GM21825 (cell line): ENCODE results near the gene PRIM2.
"Not testable (repeated sequence)": the region's sequence is repeated elsewhere in the genome, so short reads cannot be mapped to it uniquely, and the experiment has no call there.

Source experiments
- ATAC-seq: cut with Tn5 transposase; IDR thresholded peaks from one replicate; pipeline ENCODE4 v1.9.1; 2021; ENCODE audit warnings: mild to moderate bottlenecking, moderate library complexity; ENCODE audit not compliant: unreplicated experiment

PRIM2 gene

DNA sequence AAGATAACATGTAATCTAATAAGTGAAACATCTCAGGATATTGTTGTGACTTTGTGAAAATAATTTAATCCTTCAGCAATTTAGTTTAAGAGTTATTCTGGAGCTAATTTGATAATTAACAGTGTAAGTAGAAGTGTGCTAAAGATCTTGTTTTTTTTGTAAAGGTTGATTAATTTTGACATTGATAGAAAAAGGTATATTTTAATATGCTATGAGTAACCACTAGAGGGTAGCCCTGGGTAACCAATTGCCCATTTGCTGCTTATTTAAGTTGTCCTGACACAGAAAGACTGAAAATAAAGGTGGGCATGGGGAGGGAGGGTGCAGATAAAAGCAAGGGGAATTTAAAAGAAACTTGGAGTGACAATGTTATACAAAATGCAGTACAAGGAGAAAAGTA, 262.1 kb downstream of the PRIM2 start:
- not testable (repeated sequence) for ATAC-seq

GRCh38 chr6:57581586-57581985, 264.2 kb downstream of the PRIM2 start:
- not testable (repeated sequence) for ATAC-seq

DNA sequence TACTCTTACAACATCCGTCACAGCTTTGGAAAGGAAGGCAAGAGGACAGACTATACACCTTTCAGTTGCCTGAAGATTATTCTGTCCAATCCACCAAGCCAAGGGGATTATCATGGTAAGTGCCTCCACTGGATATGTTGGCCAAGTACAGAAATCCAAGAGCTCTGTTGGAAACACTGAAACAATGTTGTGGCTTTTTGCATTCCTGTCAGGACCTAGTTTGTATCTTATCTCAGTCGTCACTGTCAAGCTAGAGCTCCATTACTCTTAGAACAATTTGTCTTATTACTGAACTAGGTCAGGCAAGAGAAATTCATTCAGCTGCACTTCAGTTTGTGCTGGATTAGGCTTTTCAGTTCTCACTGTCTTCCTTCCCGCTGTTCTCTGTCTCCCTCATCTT, 283.7 kb downstream of the PRIM2 start:
- not testable (repeated sequence) for ATAC-seq

GRCh38 chr6:57605303-57605702, 287.9 kb downstream of the PRIM2 start:
- not testable (repeated sequence) for ATAC-seq

DNA sequence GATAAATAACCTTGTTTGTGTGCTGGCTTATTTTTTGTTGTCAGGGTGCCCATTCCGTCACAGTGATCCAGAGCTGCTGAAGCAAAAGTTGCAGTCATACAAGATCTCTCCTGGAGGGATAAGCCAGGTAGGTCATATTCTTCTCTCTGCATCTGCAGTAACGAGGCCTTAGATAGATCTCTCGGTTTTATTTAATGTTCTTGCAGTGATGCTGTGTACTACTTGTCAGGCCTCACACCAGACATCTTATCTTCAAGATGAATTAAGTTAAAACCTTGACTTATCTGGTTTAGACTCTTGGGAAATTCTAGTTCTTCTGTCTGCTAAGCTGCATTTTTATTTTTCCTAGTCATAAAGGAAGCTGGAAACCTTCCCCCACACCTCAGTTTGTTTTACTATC, 288.9 kb downstream of the PRIM2 start:
- not testable (repeated sequence) for ATAC-seq

DNA sequence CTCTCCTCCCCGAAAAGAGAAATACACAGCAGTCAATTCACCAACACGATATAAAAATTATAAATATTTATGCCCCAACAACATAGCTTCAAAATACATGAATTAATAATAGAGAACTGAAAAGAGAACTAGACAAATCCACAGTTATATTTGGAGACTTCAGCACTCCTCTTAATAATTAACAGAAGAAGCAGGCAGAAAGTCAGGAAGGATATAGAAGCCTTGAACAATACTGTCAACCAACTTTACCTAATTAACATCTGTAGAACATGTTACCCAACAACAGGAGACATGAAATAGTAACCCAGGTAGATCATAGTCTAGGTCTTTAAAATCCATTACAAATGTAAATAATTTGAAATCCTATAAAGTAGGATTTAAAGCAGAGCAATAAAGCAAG, 293.2 kb downstream of the PRIM2 start:
- ATAC-seq: not testable (repeated sequence)

GRCh38 chr6:57618959-57619358, 301.5 kb downstream of the PRIM2 start:
- not testable (repeated sequence) for ATAC-seq

DNA sequence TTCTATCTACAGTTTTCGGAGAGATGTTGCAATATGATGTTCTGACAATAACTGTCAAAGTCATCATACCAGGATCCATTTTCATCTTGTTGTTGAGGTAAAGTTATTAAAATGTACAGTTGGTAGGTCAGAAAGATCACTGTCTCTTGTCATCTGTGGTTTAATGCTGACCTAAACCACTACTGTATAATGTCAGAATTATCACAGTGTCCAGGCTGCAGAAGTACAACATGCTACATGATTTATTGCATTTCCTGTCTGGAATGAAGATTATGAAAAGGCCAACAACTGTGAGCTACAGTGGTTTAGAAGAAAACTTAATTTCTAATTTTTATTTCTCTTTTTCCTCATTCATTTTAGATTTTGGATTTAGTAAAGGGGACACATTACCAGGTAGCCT, 314.3 kb downstream of the PRIM2 start:
- ATAC-seq: not testable (repeated sequence)

GRCh38 chr6:57658526-57658925, 341.1 kb downstream of the PRIM2 start:
- ATAC-seq: not testable (repeated sequence)

DNA sequence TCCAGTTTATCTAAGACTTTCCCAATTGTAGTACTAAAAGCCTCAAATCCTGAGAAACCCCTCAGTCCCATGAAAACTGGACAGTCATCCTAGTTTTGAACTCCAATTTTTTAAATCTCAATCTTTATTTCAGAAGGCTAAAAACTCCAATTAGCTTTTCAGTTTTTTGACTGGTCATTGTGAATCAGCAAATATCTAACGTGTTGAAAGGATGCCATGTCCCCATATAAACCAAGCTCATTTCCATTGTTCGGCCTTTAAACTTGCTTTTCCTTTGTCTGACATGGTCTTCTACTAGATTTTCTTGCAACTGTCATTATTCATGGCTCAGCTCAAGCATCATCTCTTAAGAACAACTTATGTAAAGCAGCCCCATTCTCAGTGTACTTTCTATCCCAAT, 342.4 kb downstream of the PRIM2 start:
- not testable (repeated sequence) for ATAC-seq

DNA sequence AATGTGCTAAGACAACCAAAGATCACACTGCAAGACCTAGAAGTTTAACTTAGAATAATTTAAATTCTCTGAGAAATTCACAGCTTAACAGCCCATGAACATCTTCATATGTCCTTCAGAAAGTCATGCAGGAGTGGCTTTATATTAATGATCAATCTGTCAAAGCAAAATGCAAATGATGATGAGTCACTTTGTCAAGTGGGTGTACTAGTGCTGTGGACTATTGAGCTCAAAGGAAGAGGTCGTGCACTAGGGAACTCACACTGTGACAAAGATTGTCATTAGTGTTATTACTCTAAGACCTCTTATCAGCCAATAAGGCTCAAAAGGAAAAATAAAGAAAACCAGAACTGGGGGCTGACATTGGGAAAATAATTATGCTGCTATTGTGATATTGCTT, 343.5 kb downstream of the PRIM2 start:
- ATAC-seq: not testable (repeated sequence)

DNA sequence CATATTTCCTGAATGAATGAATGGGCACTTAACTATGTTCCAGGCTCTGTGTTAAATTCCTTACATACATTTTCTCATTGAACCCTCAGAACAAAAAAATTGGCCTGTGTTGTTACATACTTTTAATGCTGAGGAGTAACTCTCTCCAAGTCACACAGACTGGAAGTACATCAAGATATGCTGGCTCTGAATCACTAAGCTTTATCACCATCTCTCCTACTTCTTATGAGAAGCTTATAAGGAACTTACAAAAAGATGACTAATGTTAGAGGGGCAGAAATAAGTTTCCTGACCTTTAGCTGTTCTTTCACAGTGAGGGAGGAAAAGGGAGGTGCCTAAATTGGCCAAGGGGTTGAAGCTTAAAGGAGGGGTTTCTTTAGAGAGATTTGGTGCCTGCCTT, 350.7 kb downstream of the PRIM2 start:
- not testable (repeated sequence) for ATAC-seq

GRCh38 chr6:57671237-57671636, 353.8 kb downstream of the PRIM2 start:
- ATAC-seq: not testable (repeated sequence)

DNA sequence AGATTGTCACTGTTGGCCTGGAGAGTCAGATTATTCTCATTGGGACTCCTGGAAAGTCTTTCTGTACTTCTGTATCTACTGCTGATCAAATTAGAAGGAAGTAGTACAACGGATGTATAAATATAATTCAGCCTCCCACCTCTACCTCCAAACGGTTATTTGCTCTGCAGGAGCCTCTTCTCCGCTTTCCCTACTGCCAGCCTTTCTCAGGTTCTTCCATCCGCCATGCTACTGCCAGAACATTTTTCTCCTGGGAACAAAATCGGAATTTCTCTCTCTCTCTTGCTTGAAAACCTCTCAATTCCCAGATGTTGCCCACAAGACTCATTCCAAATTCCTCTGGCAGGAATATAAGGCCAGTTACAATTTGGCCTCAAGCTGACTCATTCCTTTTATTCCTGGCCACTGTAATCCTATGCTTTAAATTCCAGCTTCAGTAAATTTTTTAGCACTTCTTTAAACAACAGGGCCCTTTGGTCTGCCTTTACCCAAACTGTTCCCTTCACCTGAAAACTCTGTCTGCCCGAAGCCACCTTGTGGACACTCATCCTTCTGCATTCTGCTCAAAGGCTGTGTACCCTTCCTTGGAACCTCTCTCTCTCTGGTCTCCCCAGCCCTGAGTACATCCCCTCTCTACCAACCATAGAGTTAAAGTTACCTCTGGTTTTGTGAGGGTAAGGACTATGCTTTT, 354.7 kb downstream of the PRIM2 start:
- ATAC-seq: not testable (repeated sequence)

DNA sequence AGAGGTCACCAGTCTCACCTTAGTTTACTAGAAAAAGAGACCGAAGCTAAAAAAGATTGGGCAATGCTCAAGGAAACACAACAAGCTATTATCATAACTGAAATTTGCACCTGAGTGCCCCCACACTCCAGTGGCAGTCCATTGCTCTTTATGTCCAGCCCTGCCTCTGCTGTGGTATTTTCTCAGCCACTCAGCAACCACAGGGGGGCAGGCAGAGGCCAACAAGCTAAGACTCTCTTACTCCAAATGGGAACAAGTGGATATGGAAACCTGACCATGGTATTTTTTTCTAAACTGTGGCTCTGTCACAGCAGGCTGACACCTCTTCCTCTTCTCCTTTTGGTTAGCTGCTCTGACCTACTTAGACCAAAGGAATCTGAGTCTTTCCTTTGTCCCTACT, 355.9 kb downstream of the PRIM2 start:
- not testable (repeated sequence) for ATAC-seq

DNA sequence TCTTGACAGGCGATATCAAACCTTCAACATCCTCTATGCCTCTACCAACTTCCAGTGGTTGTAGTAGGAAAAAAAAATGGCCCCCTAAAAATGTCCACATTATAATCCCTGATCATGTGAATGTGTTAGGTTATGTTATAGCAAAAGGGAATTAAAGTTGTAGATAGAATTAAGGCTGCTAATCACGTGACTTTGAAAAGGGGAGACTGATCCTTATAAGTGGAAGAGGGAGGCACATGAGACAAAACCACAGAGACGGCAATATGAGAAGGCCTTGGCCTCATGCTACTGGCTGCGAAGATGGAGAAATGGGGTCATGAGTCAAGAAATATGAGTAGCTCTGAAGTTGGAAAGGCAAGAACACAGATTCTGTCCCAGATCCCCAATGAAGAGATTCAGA, 358.0 kb downstream of the PRIM2 start:
- not testable (repeated sequence) for ATAC-seq

GRCh38 chr6:57696382-57696781, 379.0 kb downstream of the PRIM2 start:
- ATAC-seq: not testable (repeated sequence)
